Motor neuron (in vitro differentiated cells): ENCODE data around the gene VPS26C. TPM values are rescaled to one million over a fixed set of nuclear protein-coding genes. Genes with fewer than 3 reads are reported as not detected.
"Not testable (repeated sequence)": the region's sequence is repeated elsewhere in the genome, so short reads cannot be mapped to it uniquely, and the experiment has no call there.

Source experiments
- ATAC-seq, 8 experiments: fragments of 200-7000 bp; cut with Tn5 transposase; replicated peaks in 6 of 8; 2 replicates each; pipeline ENCODE4 v1.8.0; 2021; ENCODE audit warnings: mild to moderate bottlenecking in 8 of 8, moderate library complexity in 8 of 8
- H3K27ac ChIP-seq, 2 donors: fragments of 250-450 bp; sonication (Bioruptor Pico); 2 replicates each; pipeline ENCODE4 v1.9.0; 2021; ENCODE audit warnings: antibody characterized with exemption in 2 of 2, mild to moderate bottlenecking in 2 of 2, moderate library complexity in 1 of 2
- H3K4me1 ChIP-seq, 2 donors: fragments of 250-450 bp; sonication (Bioruptor Pico); replicated peaks in 1 of 2; 2 replicates each; pipeline ENCODE4 v1.6.1; 2021; ENCODE audit warnings: antibody characterized with exemption in 2 of 2, mild to moderate bottlenecking in 2 of 2, moderate library complexity in 1 of 2
- H3K4me3 ChIP-seq, 5 donors: fragments of 250-450 bp; sonication (Bioruptor Pico); 2 replicates each; pipeline ENCODE4 v1.9.0; 2021; ENCODE audit warnings: antibody characterized with exemption in 5 of 5, mild to moderate bottlenecking in 5 of 5, moderate library complexity in 4 of 5
- WGBS, 10 experiments: fragments of 450-650 bp; shearing (Covaris generic); methylation state at CpG; one replicate each; pipeline ENCODE4 v1.0.0; 2022; 5-methylcytosine and 5-hydroxymethylcytosine counted together
- in situ Hi-C, 9 experiments: fragments of 400-800 bp; cut with MboI; loops; one replicate each; pipeline ENCODE4 v1.15.0; 2021; ENCODE audit warnings: low sequenced_read_pairs in 9 of 9, low pct_unique_long_range_greater_than_20kb in 2 of 9; ENCODE audit not compliant: unreplicated experiment in 9 of 9
- total RNA-seq, 8 experiments: library from RNA; unstranded; fragments of 300-600 nt; gene quantifications; 2 replicates each; pipeline versions ENCODE4 v1.2.3 to v1.2.4, GENCODE V29; 2022

VPS26C gene
- 10 to 100 TPM; 28.3 to 43.8 (median 37.0) TPM for total RNA-seq

GRCh38 chr21:37267269-37268185, at the start of gene VPS26C:
Gene VPS26C (minus strand): TSS chr21:37267334. CDS start chr21:37267294, 40 bp downstream.
- Histone ChIP-seq H3K4me1 (peaks cover 7 to 12% of the 10 kb centered on the region in 2 donors), H3K4me3 (peak within 1 kb of the TSS; percentile 53 to 77 (median 55)), H3K27ac (peak within 1 kb of the TSS; percentile 96)
- peak; percentile 71 to 92 (median 88) for ATAC-seq
- 0 to 7% (median 1%) methylated on average over 3 to 19 of the region's 86 CpGs; no CpG with 5 or more reads in 6 of the 10 experiments for WGBS, 10 experiments
- in situ Hi-C loops: no loop called here

GRCh38 chr21:37316072-37316471, 48.9 kb upstream of the VPS26C start:
- WGBS, 10 experiments: 10 to 92% (median 55%) methylated on average over 1 to 2 of the region's 2 CpGs; no CpG with 5 or more reads in 2 of the 10 experiments
- H3K27ac ChIP-seq, H3K4me3 ChIP-seq, H3K4me1 ChIP-seq, in situ Hi-C loops, ATAC-seq: not testable (repeated sequence)

- Histone ChIP-seq H3K4me3 (no peak overlapping the region), H3K27ac (no peak overlapping the region), H3K4me1 (no peaks in the 10 kb centered on the region)
- WGBS, 10 experiments: 25 to 89% (median 71%) methylated on average over 1 to 4 of the region's 4 CpGs; no CpG with 5 or more reads in 1 of the 10 experiments
- in situ Hi-C loops: no loop called here
- ATAC-seq: no peak
These were observed 33.1 kb upstream of the VPS26C start for GRCh38 chr21:37300114-37300751.

GRCh38 chr21:37297364-37297763, 30.2 kb upstream of the VPS26C start:
- in situ Hi-C loops: no loop called here
- no peak overlapping the region for H3K27ac ChIP-seq
- no peak for ATAC-seq
- H3K4me1 ChIP-seq: no peaks in the 10 kb centered on the region
- WGBS, 10 experiments: 47 to 100% (median 67%) methylated on average over 1 to 7 of the region's 7 CpGs; no CpG with 5 or more reads in 4 of the 10 experiments
- no peak overlapping the region for H3K4me3 ChIP-seq

- in situ Hi-C loops: no loop called here
- H3K4me1 ChIP-seq: no peaks in the 10 kb centered on the region
- H3K27ac ChIP-seq: no peak overlapping the region
- 0 to 100% (median 70%) methylated on average over 1 to 4 of the region's 5 CpGs; no CpG with 5 or more reads in 1 of the 10 experiments for WGBS, 10 experiments
- H3K4me3 ChIP-seq: no peak overlapping the region
- no peak for ATAC-seq
These were observed 27.5 kb upstream of the VPS26C start for GRCh38 chr21:37294679-37295078.

GRCh38 chr21:37292941-37293340, 25.8 kb upstream of the VPS26C start:
- Histone ChIP-seq H3K4me3 (no peak overlapping the region), H3K27ac (no peak overlapping the region), H3K4me1 (no peaks in the 10 kb centered on the region)
- 52 to 100% (median 72%) methylated on average over 1 to 3 of the region's 3 CpGs for WGBS, 10 experiments
- no peak for ATAC-seq
- in situ Hi-C loops: no loop called here

- no peaks in the 10 kb centered on the region for H3K4me1 ChIP-seq
- in situ Hi-C loops: no loop called here
- WGBS, 10 experiments: 0 to 100% methylated on average over 1 of the region's 1 CpG; no CpG with 5 or more reads in 8 of the 10 experiments
- H3K4me3 ChIP-seq: no peak overlapping the region
- H3K27ac ChIP-seq: no peak overlapping the region
- ATAC-seq: no peak
These were observed 24.9 kb upstream of the VPS26C start for GRCh38 chr21:37292041-37292440.

GRCh38 chr21:37283191-37283710, 16.1 kb upstream of the VPS26C start:
- H3K4me1 ChIP-seq, in situ Hi-C loops, H3K27ac ChIP-seq, H3K4me3 ChIP-seq, ATAC-seq: not testable (repeated sequence)
- WGBS, 10 experiments: 80% methylated on average over 2 of the region's 38 CpGs; no CpG with 5 or more reads in 9 of the 10 experiments

- H3K4me1 ChIP-seq, H3K4me3 ChIP-seq, H3K27ac ChIP-seq, ATAC-seq, in situ Hi-C loops: not testable (repeated sequence)
- 67 to 100% (median 100%) methylated on average over 1 to 3 of the region's 10 CpGs; no CpG with 5 or more reads in 7 of the 10 experiments for WGBS, 10 experiments
These were observed 15.5 kb upstream of the VPS26C start for GRCh38 chr21:37282602-37283001.

GRCh38 chr21:37281993-37282392, 14.9 kb upstream of the VPS26C start:
- no peak overlapping the region for H3K4me3 ChIP-seq
- 5 to 52% methylated on average over 4 to 5 of the region's 16 CpGs; no CpG with 5 or more reads in 8 of the 10 experiments for WGBS, 10 experiments

GRCh38 chr21:37281579-37281978, 14.4 kb upstream of the VPS26C start:
- WGBS, 10 experiments: 14 to 96% (median 71%) methylated on average over 1 to 10 of the region's 10 CpGs; no CpG with 5 or more reads in 1 of the 10 experiments
- Histone ChIP-seq H3K4me3 (no peak overlapping the region), H3K4me1 (no peaks in the 10 kb centered on the region), H3K27ac (no peak overlapping the region)
- peak in 1 of 8 experiments; percentile 16 for ATAC-seq
- in situ Hi-C loops: no loop called here

More at GRCh38 chr21:37281993-37282392, 14.9 kb upstream of the VPS26C start:
- no peaks in the 10 kb centered on the region for H3K4me1 ChIP-seq
- in situ Hi-C loops: no loop called here
- ATAC-seq: peak in 1 of 8 experiments; percentile 61
- H3K27ac ChIP-seq: no peak overlapping the region

GRCh38 chr21:37279271-37279670, 12.1 kb upstream of the VPS26C start:
- 17 to 94% (median 74%) methylated on average over 2 to 4 of the region's 4 CpGs for WGBS, 10 experiments
- ATAC-seq, H3K4me1 ChIP-seq, H3K27ac ChIP-seq, H3K4me3 ChIP-seq, in situ Hi-C loops: not testable (repeated sequence)

- no peak for ATAC-seq
- in situ Hi-C loops: no loop called here
- no peaks in the 10 kb centered on the region for H3K4me1 ChIP-seq
- H3K27ac ChIP-seq: no peak overlapping the region
- H3K4me3 ChIP-seq: no peak overlapping the region
- WGBS, 10 experiments: 44 to 100% (median 94%) methylated on average over 1 to 5 of the region's 7 CpGs; no CpG with 5 or more reads in 5 of the 10 experiments
These were observed 11.1 kb upstream of the VPS26C start for GRCh38 chr21:37278199-37278598.
